Endothelial cell of umbilical vein (primary cell): ENCODE data around the gene ZFP57. TPM values are rescaled to one million over a fixed set of nuclear protein-coding genes. Genes with fewer than 3 reads are reported as not detected.

Experiments
- BruUV-seq: library from RNA; stranded (reverse); fragments of 400-500 nt; replicated peaks from 2 replicates; lab custom pipeline; 2021; lab: Mats Ljungman, UMichigan
- CTCF ChIA-PET: fragments of 300-600, 350-600 bp; sonication (Branson Sonifier 250); formaldehyde crosslinking; loops from one replicate; lab custom pipeline; 2021; ENCODE audit warnings: antibody characterized with exemption, inconsistent platforms; lab: Charles Lee
- POLR2A ChIA-PET: fragments of 300-600, 350-600 bp; sonication (Branson Sonifier 250); formaldehyde crosslinking; loops from one replicate; lab custom pipeline; 2021; ENCODE audit warnings: antibody characterized with exemption, inconsistent platforms; lab: Charles Lee
- DNase-seq: peaks from one replicate; pipeline ENCODE4 v3.0.0-alpha.2; 2011; ENCODE audit warnings: low read depth, low spot score
- FAIRE-seq: peaks from 2 replicates; lab custom pipeline; 2011; peaks lifted over from hg19 to GRCh38; lab: Jason Lieb, UNC
- H2AFZ ChIP-seq: 2 replicates; pipeline ENCODE4 v1.6.0; 2012; ENCODE audit warnings: low read depth, low read length, control low read depth, inconsistent platforms
- H3K27ac ChIP-seq: 2 replicates; pipeline ENCODE4 v1.5.1; 2011; ENCODE audit warnings: low read depth, mild to moderate bottlenecking, control low read depth, low read length, moderate library complexity; ENCODE audit not compliant: insufficient read depth
- H3K27me3 ChIP-seq, 2 experiments: 2 replicates each; pipeline versions ENCODE4 v1.6.0 to v1.6.1; 2011; ENCODE audit warnings: low read length in 2 of 2, mixed read lengths in 1 of 2; ENCODE audit not compliant: control insufficient read depth in 2 of 2, insufficient read depth in 2 of 2
- H3K36me3 ChIP-seq, 2 experiments: 2 replicates in 1 of 2; 3 replicates in 1 of 2; pipeline ENCODE4 v1.5.1; 2011; ENCODE audit warnings: low read length in 2 of 2, mild to moderate bottlenecking in 1 of 2, moderate library complexity in 1 of 2; ENCODE audit not compliant: control insufficient read depth in 2 of 2, insufficient read depth in 2 of 2; ENCODE audit errors: extremely low read depth in 1 of 2
- H3K4me1 ChIP-seq: 3 replicates; pipeline ENCODE4 v1.5.1; 2011; ENCODE audit warnings: mild to moderate bottlenecking, low read length; ENCODE audit not compliant: control insufficient read depth, insufficient read depth; ENCODE audit errors: extremely low read depth
- H3K4me2 ChIP-seq: 2 replicates; pipeline ENCODE4 v1.6.1; 2011; ENCODE audit warnings: low read length, control low read depth, mixed read lengths; ENCODE audit not compliant: insufficient read depth
- H3K4me3 ChIP-seq, 3 experiments: fragments of 200-600 bp in 1 of 3; sonication (generic), shearing (Covaris generic) in 1 of 3; replicated peaks in 1 of 3; 2 replicates each; pipeline ENCODE4 v1.5.1; 2011 to 2016; ENCODE audit warnings: control low read depth in 3 of 3, low read length in 3 of 3, mild to moderate bottlenecking in 2 of 3, inconsistent platforms in 1 of 3, low read depth in 1 of 3, moderate library complexity in 1 of 3; ENCODE audit not compliant: insufficient read depth in 1 of 3
- H3K79me2 ChIP-seq: 2 replicates; pipeline ENCODE4 v1.6.0; 2012; ENCODE audit warnings: low read length, inconsistent platforms; ENCODE audit not compliant: control insufficient read depth, insufficient read depth
- H3K9ac ChIP-seq: replicated peaks from 2 replicates; pipeline ENCODE3; 2011; ENCODE audit warnings: low read length, control low read depth; ENCODE audit not compliant: insufficient read depth; ENCODE audit errors: extremely low read depth
- H3K9me1 ChIP-seq: replicated peaks from 3 replicates; pipeline ENCODE4 v1.6.0; 2011; ENCODE audit warnings: mild to moderate bottlenecking, low read length; ENCODE audit not compliant: control insufficient read depth, insufficient read depth; ENCODE audit errors: extremely low read depth
- H3K9me3 ChIP-seq: replicated peaks from 2 replicates; pipeline ENCODE4 v1.5.1; 2012; ENCODE audit warnings: low read length, inconsistent platforms; ENCODE audit not compliant: control insufficient read depth, insufficient read depth
- H4K20me1 ChIP-seq: replicated peaks from 2 replicates; pipeline ENCODE3; 2011; ENCODE audit warnings: mild to moderate bottlenecking, low read length; ENCODE audit not compliant: control insufficient read depth, insufficient read depth; ENCODE audit errors: extremely low read depth
- EZH2 ChIP-seq: IDR thresholded peaks from 2 replicates; pipeline ENCODE4 v1.6.1; 2012; ENCODE audit warnings: borderline replicate concordance, low read depth, mild to moderate bottlenecking, moderate library complexity, low read length, inconsistent platforms; ENCODE audit not compliant: severe bottlenecking
- FOS ChIP-seq: IDR thresholded peaks from 2 replicates; pipeline ENCODE4 v1.6.1; 2011; ENCODE audit warnings: mild to moderate bottlenecking, low read length, moderate library complexity, borderline replicate concordance; ENCODE audit not compliant: insufficient read depth
- GATA2 ChIP-seq: IDR thresholded peaks from 2 replicates; pipeline ENCODE4 v1.7.0; 2011; ENCODE audit warnings: low read depth, mild to moderate bottlenecking, moderate library complexity, mixed read lengths, low read length; ENCODE audit not compliant: insufficient read length, insufficient read depth
- JUN ChIP-seq: IDR thresholded peaks from 2 replicates; pipeline ENCODE4 v1.6.1; 2011; ENCODE audit warnings: borderline replicate concordance, low read depth; ENCODE audit not compliant: insufficient read length, insufficient read depth
- MYC ChIP-seq: IDR thresholded peaks from one replicate; pipeline ENCODE4 v1.6.1; 2011; ENCODE audit warnings: mild to moderate bottlenecking, low read depth, low read length
- POLR2A ChIP-seq: IDR thresholded peaks from 2 replicates; pipeline ENCODE4 v1.6.1; 2012; ENCODE audit warnings: low read depth, mild to moderate bottlenecking, control low read depth, low read length
- POLR2AphosphoS5 ChIP-seq: IDR thresholded peaks from 2 replicates; pipeline ENCODE4 v1.6.1; 2012; ENCODE audit warnings: low read depth, mild to moderate bottlenecking, control low read depth, low read length, moderate library complexity; ENCODE audit not compliant: insufficient read depth
- dilution Hi-C: fragments of 300-500 bp; cut with MboI; formaldehyde crosslinking; loops from one replicate; pipeline ENCODE4 v1.15.0; 2019; ENCODE audit warnings: low sequenced_read_pairs; ENCODE audit not compliant: extremely low pct_ligation_motif_present
- intact Hi-C: fragments of 100-400 bp; cut with micrococcal nuclease; formaldehyde crosslinking; loops from one replicate; pipeline ENCODE4 v1.10.0; 2022
- polyA plus RNA-seq, 4 experiments: library from polyadenylated mRNA; depleted of rRNA in 3 of 4; stranded (reverse) in 3 of 4; unstranded in 1 of 4; fragments of >200 nt; gene quantifications; 2 replicates each; pipeline versions ENCODE4 v1.2.1 to v1.2.3, GENCODE V29; 2011 to 2012; ENCODE audit warnings: missing spikeins in 1 of 4
- total RNA-seq: library from RNA; stranded (reverse); gene quantifications from 2 replicates; pipeline ENCODE4 v1.2.3, GENCODE V29; 2021
- TF ChIP-seq, protein P1 (sequence below): IDR thresholded peaks from 2 replicates; pipeline ENCODE4 v1.6.1; 2011; ENCODE audit not compliant: insufficient read depth, insufficient read length
- TF ChIP-seq, protein P2 (sequence below), 2 donors: IDR thresholded peaks; 1 replicate in 1 of 2; 2 replicates in 1 of 2; pipeline ENCODE4 v1.5.1; 2011; ENCODE audit warnings: low read length in 2 of 2, mild to moderate bottlenecking in 2 of 2, moderate library complexity in 2 of 2, control low read depth in 1 of 2, inconsistent platforms in 1 of 2, low read depth in 1 of 2; ENCODE audit not compliant: insufficient read depth in 1 of 2; ENCODE audit errors: extremely low read depth in 1 of 2

Gene ZFP57
- total and polyA plus RNA-seq, 2 donors (not counting 3 experiments of a cell fraction or from before 2014, with no cell fraction given): 0.07 TPM; not detected in 1

DNA sequence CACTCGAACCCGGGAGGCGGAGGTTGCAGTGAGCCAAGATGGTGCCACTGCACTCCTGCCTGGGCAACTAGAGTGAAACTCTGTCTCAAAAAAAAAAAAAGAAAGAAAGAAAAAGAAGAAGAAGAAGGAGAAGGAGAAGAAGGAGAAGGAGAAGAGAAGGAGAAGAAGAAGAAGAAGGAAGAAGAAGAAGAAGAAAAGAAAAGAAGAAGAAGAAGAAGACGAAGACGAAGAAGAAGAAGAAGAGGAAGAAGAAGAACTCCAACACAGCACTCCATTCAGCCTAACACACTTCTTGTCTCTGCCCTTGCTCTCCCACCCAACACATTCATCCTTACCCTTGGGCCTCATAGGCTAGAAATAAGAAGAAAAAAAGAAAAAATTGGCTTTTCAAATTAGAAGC lies 6.9 kb downstream of the ZFP57 start:
- H4K20me1 ChIP-seq: no peaks in the 10 kb centered on the region
- no peaks in the 10 kb centered on the region for H3K79me2 ChIP-seq
- H3K27ac ChIP-seq: no peak overlapping the region
- no peaks in the 10 kb centered on the region for H3K9me3 ChIP-seq
- H3K9me1 ChIP-seq: no peaks in the 10 kb centered on the region
- dilution Hi-C loops (no loop called here), intact Hi-C loops (no loop called here)
- peaks cover 0 to 3% of the 10 kb centered on the region in 2 experiments for H3K27me3 ChIP-seq
- H3K36me3 ChIP-seq: no peaks in the 10 kb centered on the region
- H3K4me2 ChIP-seq: no peak overlapping the region
- H3K4me1 ChIP-seq: no peaks in the 10 kb centered on the region
- no peak for TF ChIP-seq GATA2
- TF ChIP-seq POLR2AphosphoS5: no peak
- TF ChIP-seq, protein P1, sequence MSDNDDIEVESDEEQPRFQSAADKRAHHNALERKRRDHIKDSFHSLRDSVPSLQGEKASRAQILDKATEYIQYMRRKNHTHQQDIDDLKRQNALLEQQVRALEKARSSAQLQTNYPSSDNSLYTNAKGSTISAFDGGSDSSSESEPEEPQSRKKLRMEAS: no peak
- no peak for TF ChIP-seq MYC
- no peak for TF ChIP-seq JUN
- no peak for TF ChIP-seq EZH2
- TF ChIP-seq FOS: no peak
- TF ChIP-seq, protein P2, sequence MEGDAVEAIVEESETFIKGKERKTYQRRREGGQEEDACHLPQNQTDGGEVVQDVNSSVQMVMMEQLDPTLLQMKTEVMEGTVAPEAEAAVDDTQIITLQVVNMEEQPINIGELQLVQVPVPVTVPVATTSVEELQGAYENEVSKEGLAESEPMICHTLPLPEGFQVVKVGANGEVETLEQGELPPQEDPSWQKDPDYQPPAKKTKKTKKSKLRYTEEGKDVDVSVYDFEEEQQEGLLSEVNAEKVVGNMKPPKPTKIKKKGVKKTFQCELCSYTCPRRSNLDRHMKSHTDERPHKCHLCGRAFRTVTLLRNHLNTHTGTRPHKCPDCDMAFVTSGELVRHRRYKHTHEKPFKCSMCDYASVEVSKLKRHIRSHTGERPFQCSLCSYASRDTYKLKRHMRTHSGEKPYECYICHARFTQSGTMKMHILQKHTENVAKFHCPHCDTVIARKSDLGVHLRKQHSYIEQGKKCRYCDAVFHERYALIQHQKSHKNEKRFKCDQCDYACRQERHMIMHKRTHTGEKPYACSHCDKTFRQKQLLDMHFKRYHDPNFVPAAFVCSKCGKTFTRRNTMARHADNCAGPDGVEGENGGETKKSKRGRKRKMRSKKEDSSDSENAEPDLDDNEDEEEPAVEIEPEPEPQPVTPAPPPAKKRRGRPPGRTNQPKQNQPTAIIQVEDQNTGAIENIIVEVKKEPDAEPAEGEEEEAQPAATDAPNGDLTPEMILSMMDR (IDR thresholded peaks at IDR 0.05; ENCODE audit: extremely low read depth in 1 of 2, insufficient read depth in 1 of 2, low read depth in 1 of 2, low read length in 2 of 2): no peak
- TF ChIP-seq POLR2A: no peak
- no peak for FAIRE-seq
- no TSS peak for BruUV-seq
- POLR2A ChIA-PET: no interaction called here
- CTCF ChIA-PET: interaction anchor here (1.3 kb wide), 1 partner anchor 20 kb away, joined by 7 read pairs; no protein-coding TSS in a partner anchor
- H3K9ac ChIP-seq: no peak overlapping the region
- no peak overlapping the region for H2AFZ ChIP-seq
- no peak overlapping the region for H3K4me3 ChIP-seq
- no peak for DNase-seq
